Testis (tissue), 3 donors: Measurements from ENCODE around the gene ANKK1. TPM values are rescaled to one million over a fixed set of nuclear protein-coding genes. Genes with fewer than 3 reads are reported as not detected.
A peak's percentile ranks its signal among the peaks of the same experiment; 100 is the strongest.

Experiments
- DNase-seq: peaks from one replicate; pipeline ENCODE4 v3.0.0-alpha.2; 2019
- H3K27ac ChIP-seq, 2 donors: fragments of 200-600 bp; sonication (generic); one replicate each; pipeline ENCODE4 v1.5.1; 2019
- H3K27me3 ChIP-seq: fragments of 200-600 bp; sonication (generic); one replicate; pipeline ENCODE4 v1.5.1; 2019
- H3K36me3 ChIP-seq: fragments of 200-600 bp; sonication (generic); one replicate; pipeline ENCODE4 v1.5.1; 2017; ENCODE audit warnings: low read depth; ENCODE audit errors: missing control alignments
- H3K4me1 ChIP-seq: fragments of 200-600 bp; sonication (generic); one replicate; pipeline ENCODE4 v1.5.1; 2019
- H3K4me3 ChIP-seq, 2 donors: fragments of 200-600 bp; sonication (generic); one replicate each; pipeline ENCODE4 v1.5.1; 2017 to 2019
- H3K9me3 ChIP-seq: fragments of 200-600 bp; sonication (generic); one replicate; pipeline ENCODE4 v1.5.1; 2017
- CTCF ChIP-seq, 3 experiments: fragments of 450-650 bp in 2 of 3; fragments of 200-600 bp in 1 of 3; sonication (generic) in 1 of 3; IDR thresholded peaks; one replicate each; pipeline ENCODE4 v1.5.1; 2016 to 2019; ENCODE audit warnings: antibody characterized with exemption in 3 of 3, mild to moderate bottlenecking in 2 of 3, moderate library complexity in 1 of 3
- POLR2A ChIP-seq: fragments of 450-650 bp; IDR thresholded peaks from one replicate; pipeline ENCODE4 v1.6.1; 2017; ENCODE audit warnings: antibody characterized with exemption, mild to moderate bottlenecking, moderate library complexity
- WGBS, 2 donors: methylation state at CpG; one replicate each; pipeline ENCODE4 v1.1.5; 2018; 5-methylcytosine and 5-hydroxymethylcytosine counted together
- intact Hi-C: fragments of 100-400 bp; cut with DNase I; formaldehyde crosslinking; loops from one replicate; pipeline ENCODE4 v1.15.1; 2023; ENCODE audit warnings: low total_unique reads
- polyA plus RNA-seq: library from polyadenylated mRNA; stranded (reverse); fragments of 350-450 nt; fragmentation: Illumina TruSeq; extraction: RNeasy Lipid Tissue Mini Kit (QIAGEN cat#74804); gene quantifications from one replicate; pipeline ENCODE4 v1.2.3, GENCODE V29; 2014; ENCODE audit warnings: low read depth, low replicate concordance; ENCODE audit not compliant: insufficient read depth
- total RNA-seq, 2 donors: library from RNA; depleted of rRNA; stranded (reverse); fragments of >200 nt; gene quantifications; one replicate each; pipeline ENCODE4 v1.2.3, GENCODE V29; 2016

The ANKK1 gene
- total and polyA plus RNA-seq, 3 donors from 2014 or later: 2.1 to 2.5 (median 2.2) TPM

- Histone ChIP-seq H3K27me3 (no peaks in the 10 kb centered on the region), H3K4me1 (no peaks in the 10 kb centered on the region), H3K36me3 (no peaks in the 10 kb centered on the region), H3K27ac (no peak overlapping the region), H3K4me3 (no peak overlapping the region), H3K9me3 (no peaks in the 10 kb centered on the region)
- TF ChIP-seq POLR2A: no peak
- TF ChIP-seq CTCF (IDR thresholded peaks at IDR 0.05): no peak
- no peak for DNase-seq
- 86 to 87% methylated on average over 6 of the region's 6 CpGs for WGBS, 2 donors
- intact Hi-C loops: no loop called here
Observed at GRCh38 chr11:113446112-113446511, 58.5 kb downstream of the ANKK1 start.

- H3K9me3 ChIP-seq: no peaks in the 10 kb centered on the region
- 76 to 85% methylated on average over 5 to 6 of the region's 6 CpGs for WGBS, 2 donors
- H3K36me3 ChIP-seq: no peaks in the 10 kb centered on the region
- H3K27me3 ChIP-seq: no peaks in the 10 kb centered on the region
- no peak for TF ChIP-seq CTCF (IDR thresholded peaks at IDR 0.05)
- no peak for TF ChIP-seq POLR2A
- H3K4me1 ChIP-seq: no peaks in the 10 kb centered on the region
- intact Hi-C loops: no loop called here
- DNase-seq: no peak
- H3K4me3 ChIP-seq: no peak overlapping the region
- H3K27ac ChIP-seq: no peak overlapping the region
Observed at GRCh38 chr11:113446938-113447337, 59.4 kb downstream of the ANKK1 start.

GRCh38 chr11:113447621-113448315 is 60.2 kb downstream of the ANKK1 start:
- WGBS, 2 donors: 72 to 79% methylated on average over 8 of the region's 8 CpGs
- Histone ChIP-seq H3K4me1 (no peaks in the 10 kb centered on the region), H3K9me3 (no peaks in the 10 kb centered on the region), H3K36me3 (no peaks in the 10 kb centered on the region), H3K27ac (no peak overlapping the region), H3K27me3 (no peaks in the 10 kb centered on the region), H3K4me3 (no peak overlapping the region)
- DNase-seq: no peak
- intact Hi-C loops: no loop called here
- TF ChIP-seq POLR2A: no peak
- TF ChIP-seq CTCF (IDR thresholded peaks at IDR 0.05): no peak

- Histone ChIP-seq H3K4me1 (no peaks in the 10 kb centered on the region), H3K9me3 (no peaks in the 10 kb centered on the region), H3K4me3 (no peak overlapping the region), H3K27me3 (no peaks in the 10 kb centered on the region), H3K36me3 (no peaks in the 10 kb centered on the region), H3K27ac (no peak overlapping the region)
- no peak for DNase-seq
- WGBS, 2 donors: 66 to 72% methylated on average over 4 to 5 of the region's 5 CpGs
- TF ChIP-seq CTCF (IDR thresholded peaks at IDR 0.05) (no peak), POLR2A (no peak)
- intact Hi-C loops: no loop called here
Observed at GRCh38 chr11:113448316-113448677, 60.7 kb downstream of the ANKK1 start.

- 64 to 66% methylated on average over 6 of the region's 6 CpGs for WGBS, 2 donors
Observed at GRCh38 chr11:113449743-113450142, 62.2 kb downstream of the ANKK1 start.

More at GRCh38 chr11:113449743-113450142, 62.2 kb downstream of the ANKK1 start:
- no peaks in the 10 kb centered on the region for H3K9me3 ChIP-seq
- no peaks in the 10 kb centered on the region for H3K27me3 ChIP-seq
- H3K36me3 ChIP-seq: no peaks in the 10 kb centered on the region
- intact Hi-C loops: no loop called here
- H3K4me3 ChIP-seq: no peak overlapping the region
- TF ChIP-seq CTCF (IDR thresholded peaks at IDR 0.05) (no peak), POLR2A (no peak)
- H3K4me1 ChIP-seq: no peaks in the 10 kb centered on the region
- no peak overlapping the region for H3K27ac ChIP-seq
- peak; percentile 53 for DNase-seq
